ENCODE results near the gene SCARF2. TPM values are rescaled to one million over a fixed set of nuclear protein-coding genes. Genes with fewer than 3 reads are reported as not detected.
A peak's percentile ranks its signal among the peaks of the same experiment; 100 is the strongest.

The SCARF2 gene
- total RNA-seq, 4 donors from 2014 or later = 1.1 to 6.9 (median 2.4) TPM

GRCh38 chr22:20424932-20425565, 12.6 kb downstream of the SCARF2 start:
- peaks cover 0 to 32% (median 0%) of the 10 kb centered on the region in 3 donors for H3K36me3 ChIP-seq
- H3K9me3 ChIP-seq = no peaks in the 10 kb centered on the region
- DNase-seq = no peak
- H3K27ac ChIP-seq = peak overlapping the region in 2 of 4 donors; percentile 9 to 62
- 87 to 89% methylated on average over 3 of the region's 59 CpGs for WGBS, 2 donors
- peaks cover 0 to 78% (median 0%) of the 10 kb centered on the region in 4 donors for H3K27me3 ChIP-seq
- peak overlapping the region; percentile 20 to 60 (median 37) for H3K4me3 ChIP-seq
- intact Hi-C loops (cut with DNase I) = loop anchor here (5.0 kb wide), 1 partner anchor 32 kb away; no protein-coding TSS in a partner anchor
- TF ChIP-seq, protein P1, sequence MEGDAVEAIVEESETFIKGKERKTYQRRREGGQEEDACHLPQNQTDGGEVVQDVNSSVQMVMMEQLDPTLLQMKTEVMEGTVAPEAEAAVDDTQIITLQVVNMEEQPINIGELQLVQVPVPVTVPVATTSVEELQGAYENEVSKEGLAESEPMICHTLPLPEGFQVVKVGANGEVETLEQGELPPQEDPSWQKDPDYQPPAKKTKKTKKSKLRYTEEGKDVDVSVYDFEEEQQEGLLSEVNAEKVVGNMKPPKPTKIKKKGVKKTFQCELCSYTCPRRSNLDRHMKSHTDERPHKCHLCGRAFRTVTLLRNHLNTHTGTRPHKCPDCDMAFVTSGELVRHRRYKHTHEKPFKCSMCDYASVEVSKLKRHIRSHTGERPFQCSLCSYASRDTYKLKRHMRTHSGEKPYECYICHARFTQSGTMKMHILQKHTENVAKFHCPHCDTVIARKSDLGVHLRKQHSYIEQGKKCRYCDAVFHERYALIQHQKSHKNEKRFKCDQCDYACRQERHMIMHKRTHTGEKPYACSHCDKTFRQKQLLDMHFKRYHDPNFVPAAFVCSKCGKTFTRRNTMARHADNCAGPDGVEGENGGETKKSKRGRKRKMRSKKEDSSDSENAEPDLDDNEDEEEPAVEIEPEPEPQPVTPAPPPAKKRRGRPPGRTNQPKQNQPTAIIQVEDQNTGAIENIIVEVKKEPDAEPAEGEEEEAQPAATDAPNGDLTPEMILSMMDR (IDR thresholded peaks at IDR 0.05) = no peak
- no peak for TF ChIP-seq POLR2A (IDR thresholded peaks at IDR 0.05)
- H3K4me1 ChIP-seq = peaks cover 30 to 63% (median 36%) of the 10 kb centered on the region in 3 donors

DNA sequence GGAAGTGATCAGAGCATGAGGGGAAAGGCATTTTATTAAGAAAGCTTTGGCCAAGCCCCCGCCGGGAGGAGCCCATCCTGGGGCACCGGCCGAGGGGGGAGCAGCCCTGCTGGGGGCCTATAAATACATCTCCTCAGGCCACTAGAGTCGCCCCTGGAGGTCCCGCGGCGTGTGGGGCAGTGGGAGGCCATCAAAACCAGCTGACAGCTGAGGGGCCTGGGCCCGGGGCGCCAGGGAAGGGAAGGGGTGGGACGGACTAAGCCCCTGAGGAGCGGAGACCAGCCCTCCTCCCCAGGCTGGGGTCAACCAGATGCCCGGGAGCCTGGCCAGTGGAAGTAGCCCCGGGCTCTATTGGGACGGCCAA, 13.1 kb downstream of the SCARF2 start:
- WGBS, 2 donors = 73 to 80% methylated on average over 4 to 13 of the region's 15 CpGs

GRCh38 chr22:20423906-20424551, 13.6 kb downstream of the SCARF2 start:
- 47 to 71% methylated on average over 7 to 13 of the region's 31 CpGs for WGBS, 2 donors
- intact Hi-C loops (cut with DNase I) = loop anchor here (5.0 kb wide), 1 partner anchor 33 kb away; no protein-coding TSS in a partner anchor

More for the DNA sequence above, 13.1 kb downstream of the SCARF2 start:
- Histone ChIP-seq H3K4me1 (peaks cover 25 to 58% (median 31%) of the 10 kb centered on the region in 3 donors), H3K36me3 (peaks cover 0 to 30% (median 0%) of the 10 kb centered on the region in 3 donors), H3K27ac (peak overlapping the region in 2 of 4 donors; percentile 9 to 62), H3K4me3 (no peak overlapping the region), H3K9me3 (no peaks in the 10 kb centered on the region), H3K27me3 (peaks cover 0 to 73% (median 0%) of the 10 kb centered on the region in 4 donors)
- TF ChIP-seq, protein P1 (IDR thresholded peaks at IDR 0.05) = no peak
- TF ChIP-seq POLR2A (IDR thresholded peaks at IDR 0.05) = no peak
- DNase-seq = no peak
- intact Hi-C loops (cut with DNase I) = loop anchor here (5.0 kb wide), 1 partner anchor 33 kb away; no protein-coding TSS in a partner anchor

DNA sequence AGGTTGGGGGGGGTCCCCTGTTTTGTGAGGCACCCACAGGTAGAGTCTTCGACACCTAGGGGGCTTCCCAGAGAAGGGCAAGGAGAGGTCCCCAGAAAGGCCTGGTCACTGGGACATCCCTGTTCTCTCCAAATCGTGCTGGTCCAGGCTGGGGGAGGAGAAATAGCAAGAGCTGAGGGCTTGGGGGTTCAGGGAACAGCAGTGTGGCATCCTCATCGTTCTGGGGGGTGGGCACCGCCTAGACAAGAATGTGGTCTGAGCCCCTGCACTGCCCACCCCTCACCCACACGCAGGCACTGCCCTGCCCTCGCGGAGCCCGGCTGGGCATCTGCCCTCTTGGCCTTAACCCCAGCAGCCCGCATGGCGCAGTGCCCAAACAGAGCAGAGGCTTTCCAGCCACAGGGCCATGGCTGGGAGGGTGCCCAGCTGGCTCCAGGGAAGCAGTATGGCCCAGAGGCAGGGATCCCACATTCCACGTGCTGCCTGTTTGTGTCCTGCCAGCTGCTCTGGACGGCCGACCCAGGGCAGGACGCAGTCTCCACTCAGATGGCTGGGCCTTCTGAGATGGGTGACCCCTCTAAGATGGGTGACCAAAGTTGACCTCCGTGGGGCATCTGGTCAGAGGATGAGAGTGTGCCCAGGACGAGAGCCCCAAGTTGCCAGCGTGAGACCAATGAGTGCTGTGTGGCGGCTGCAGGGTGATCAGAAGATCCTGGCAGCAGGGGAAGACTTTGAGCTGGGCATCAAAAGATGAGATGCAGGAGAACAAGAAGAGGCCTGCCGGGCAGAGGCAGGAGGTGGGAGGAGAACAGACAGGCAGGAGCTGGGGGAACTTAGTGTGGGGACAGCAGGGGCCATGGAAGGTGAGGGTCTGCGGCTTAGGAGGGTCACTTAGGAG, 14.4 kb downstream of the SCARF2 start:
- Histone ChIP-seq H3K36me3 (peaks cover 0 to 18% (median 0%) of the 10 kb centered on the region in 3 donors), H3K4me3 (no peak overlapping the region), H3K9me3 (no peaks in the 10 kb centered on the region), H3K4me1 (peaks cover 22 to 52% (median 33%) of the 10 kb centered on the region in 3 donors), H3K27me3 (peaks cover 0 to 60% (median 0%) of the 10 kb centered on the region in 4 donors), H3K27ac (peak overlapping the region in 3 of 4 donors; percentile 2 to 62 (median 58))
- TF ChIP-seq POLR2A (IDR thresholded peaks at IDR 0.05) = no peak
- TF ChIP-seq, protein P1 (IDR thresholded peaks at IDR 0.05) = no peak
- 35 to 63% methylated on average over 4 to 6 of the region's 20 CpGs for WGBS, 2 donors
- DNase-seq = no peak
- intact Hi-C loops (cut with DNase I) = loop anchor here (5.0 kb wide), 1 partner anchor 34 kb away; no protein-coding TSS in a partner anchor

More at GRCh38 chr22:20423906-20424551, 13.6 kb downstream of the SCARF2 start:
- no peak overlapping the region for H3K4me3 ChIP-seq
- peak overlapping the region in 3 of 4 donors; percentile 2 to 62 (median 58) for H3K27ac ChIP-seq
- H3K36me3 ChIP-seq = peaks cover 0 to 24% (median 0%) of the 10 kb centered on the region in 3 donors
- TF ChIP-seq, protein P1 (IDR thresholded peaks at IDR 0.05) = no peak
- TF ChIP-seq POLR2A (IDR thresholded peaks at IDR 0.05) = no peak
- H3K9me3 ChIP-seq = no peaks in the 10 kb centered on the region
- no peak for DNase-seq
- peaks cover 0 to 68% (median 0%) of the 10 kb centered on the region in 4 donors for H3K27me3 ChIP-seq
- H3K4me1 ChIP-seq = peaks cover 22 to 53% (median 30%) of the 10 kb centered on the region in 3 donors

All from esophagus squamous epithelium (tissue), 5 donors.